Retinal pigment epithelial cell (primary cell): ENCODE results near the gene AFTPH.
A peak's percentile ranks its signal among the peaks of the same experiment; 100 is the strongest.

ENCODE experiments used
- DNase-seq: peaks from one replicate; pipeline ENCODE4 v3.0.0-alpha.2; 2010; ENCODE audit warnings: low read depth
- H3K4me3 ChIP-seq: 2 replicates; pipeline ENCODE4 v1.5.1; 2011; ENCODE audit warnings: mild to moderate bottlenecking, low read length, control low read depth, moderate library complexity
- TF ChIP-seq, protein P1 (sequence below): conservative IDR thresholded peaks from 2 replicates; pipeline ENCODE4 v1.5.1; 2011; ENCODE audit warnings: low read depth, low read length, control low read depth, inconsistent platforms

AFTPH gene

DNA sequence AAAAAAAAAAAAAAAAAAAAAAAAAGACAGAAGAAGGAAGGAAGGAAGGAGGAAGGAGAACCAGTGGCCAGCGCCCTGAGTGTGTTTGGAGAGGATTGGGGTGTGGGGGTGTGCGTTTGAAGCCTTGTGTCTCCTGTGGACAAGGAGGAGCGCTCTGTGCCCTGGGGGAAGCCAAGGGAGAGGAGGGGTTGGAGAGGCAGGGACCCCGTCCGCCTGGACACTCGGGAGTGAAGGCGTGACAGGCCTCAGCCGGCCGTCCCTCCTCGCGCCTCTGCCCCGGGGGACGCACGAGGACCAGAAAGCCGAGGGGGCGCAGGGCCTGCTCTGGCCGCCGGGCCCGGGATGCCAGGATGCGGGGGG is 84.7 kb downstream of the AFTPH start:
- DNase-seq, result no peak

DNA sequence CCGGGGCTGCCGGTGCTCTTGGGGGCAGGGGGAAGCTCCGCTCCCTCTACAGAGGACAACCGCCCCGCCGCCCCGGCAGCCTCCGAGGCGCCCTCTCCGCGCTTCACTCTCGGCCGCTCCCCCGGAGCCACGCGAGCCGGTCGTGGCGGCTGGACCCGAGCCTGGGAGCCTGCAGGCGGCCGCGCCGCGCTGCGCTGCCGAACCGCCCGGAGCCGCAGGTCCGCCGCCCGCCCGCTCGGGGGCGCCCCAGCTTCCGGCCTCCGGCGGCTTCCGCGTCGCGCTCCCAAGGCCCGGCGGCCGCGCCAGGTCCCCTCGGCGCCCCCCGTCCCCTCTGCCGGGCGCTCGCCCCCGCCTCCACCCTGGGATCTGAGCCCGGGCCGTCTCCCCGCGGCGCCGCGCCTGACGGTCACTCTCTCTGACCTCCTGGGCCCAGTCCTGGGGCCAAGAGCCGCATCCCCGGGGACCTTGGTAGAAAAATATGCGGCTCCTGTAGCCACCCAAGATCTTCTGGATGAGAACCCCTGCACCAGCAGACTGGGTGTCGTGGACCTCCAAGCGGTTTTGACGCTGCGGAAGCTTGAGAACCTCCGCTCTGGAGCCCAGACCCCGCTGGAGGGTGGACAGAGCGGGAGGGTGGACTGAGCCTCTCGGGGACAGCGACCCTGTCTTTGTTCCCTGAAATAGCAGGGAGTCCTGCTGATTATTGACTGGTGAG is 85.3 kb downstream of the AFTPH start:
- TF ChIP-seq, protein P1, sequence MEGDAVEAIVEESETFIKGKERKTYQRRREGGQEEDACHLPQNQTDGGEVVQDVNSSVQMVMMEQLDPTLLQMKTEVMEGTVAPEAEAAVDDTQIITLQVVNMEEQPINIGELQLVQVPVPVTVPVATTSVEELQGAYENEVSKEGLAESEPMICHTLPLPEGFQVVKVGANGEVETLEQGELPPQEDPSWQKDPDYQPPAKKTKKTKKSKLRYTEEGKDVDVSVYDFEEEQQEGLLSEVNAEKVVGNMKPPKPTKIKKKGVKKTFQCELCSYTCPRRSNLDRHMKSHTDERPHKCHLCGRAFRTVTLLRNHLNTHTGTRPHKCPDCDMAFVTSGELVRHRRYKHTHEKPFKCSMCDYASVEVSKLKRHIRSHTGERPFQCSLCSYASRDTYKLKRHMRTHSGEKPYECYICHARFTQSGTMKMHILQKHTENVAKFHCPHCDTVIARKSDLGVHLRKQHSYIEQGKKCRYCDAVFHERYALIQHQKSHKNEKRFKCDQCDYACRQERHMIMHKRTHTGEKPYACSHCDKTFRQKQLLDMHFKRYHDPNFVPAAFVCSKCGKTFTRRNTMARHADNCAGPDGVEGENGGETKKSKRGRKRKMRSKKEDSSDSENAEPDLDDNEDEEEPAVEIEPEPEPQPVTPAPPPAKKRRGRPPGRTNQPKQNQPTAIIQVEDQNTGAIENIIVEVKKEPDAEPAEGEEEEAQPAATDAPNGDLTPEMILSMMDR, result peak; percentile 20
- no peak for DNase-seq
- H3K4me3 ChIP-seq, result peak overlapping the region; percentile 54

More for the DNA sequence above, 84.7 kb downstream of the AFTPH start:
- peak overlapping the region; percentile 19 for H3K4me3 ChIP-seq
- TF ChIP-seq, protein P1, result no peak

DNA sequence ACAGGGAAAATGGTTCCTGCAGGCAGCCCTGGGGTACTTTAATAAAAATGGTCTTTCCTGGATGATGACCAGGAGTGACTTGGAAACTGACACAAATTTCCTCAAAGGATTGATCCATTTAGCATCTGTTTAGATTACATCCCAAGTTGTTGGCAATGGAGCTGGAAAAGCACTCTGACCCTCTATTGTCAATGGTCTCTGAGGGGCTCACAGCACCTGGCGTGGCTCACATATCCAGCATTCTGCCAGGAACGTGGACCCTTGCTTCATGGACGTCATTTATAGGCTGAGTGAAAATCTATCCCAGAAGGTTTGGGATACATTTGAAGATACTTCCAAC is 85.8 kb downstream of the AFTPH start:
- DNase-seq, result no peak
- peak overlapping the region; percentile 54 for H3K4me3 ChIP-seq
- TF ChIP-seq, protein P1, result no peak

DNA sequence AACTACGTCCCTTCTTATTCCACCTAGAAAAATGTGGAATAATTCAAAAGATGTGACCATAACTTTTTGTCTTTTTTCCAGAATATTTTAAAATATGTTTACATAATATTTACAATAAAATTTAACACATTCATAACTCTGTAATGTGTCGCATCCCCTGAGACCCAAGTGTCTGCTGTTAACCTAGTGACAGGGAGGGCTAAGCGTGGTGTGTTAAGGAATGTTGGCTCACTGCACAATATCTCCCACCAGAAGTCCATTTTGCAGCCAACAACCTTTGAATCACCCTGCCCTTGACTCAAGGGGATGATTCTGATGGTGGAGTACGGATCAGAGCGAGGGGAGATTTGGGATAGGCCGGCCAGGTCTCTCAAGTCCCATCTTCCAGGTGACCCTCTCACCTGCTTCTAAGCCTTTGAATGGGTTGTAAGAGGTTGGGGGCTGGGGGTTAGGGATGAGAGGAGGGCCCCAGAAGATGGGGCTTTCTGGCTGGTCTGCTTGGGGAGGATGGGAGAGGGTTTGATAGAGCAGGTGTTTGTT is 86.3 kb downstream of the AFTPH start:
- no peak for DNase-seq
- TF ChIP-seq, protein P1, result no peak
- no peak overlapping the region for H3K4me3 ChIP-seq

DNA sequence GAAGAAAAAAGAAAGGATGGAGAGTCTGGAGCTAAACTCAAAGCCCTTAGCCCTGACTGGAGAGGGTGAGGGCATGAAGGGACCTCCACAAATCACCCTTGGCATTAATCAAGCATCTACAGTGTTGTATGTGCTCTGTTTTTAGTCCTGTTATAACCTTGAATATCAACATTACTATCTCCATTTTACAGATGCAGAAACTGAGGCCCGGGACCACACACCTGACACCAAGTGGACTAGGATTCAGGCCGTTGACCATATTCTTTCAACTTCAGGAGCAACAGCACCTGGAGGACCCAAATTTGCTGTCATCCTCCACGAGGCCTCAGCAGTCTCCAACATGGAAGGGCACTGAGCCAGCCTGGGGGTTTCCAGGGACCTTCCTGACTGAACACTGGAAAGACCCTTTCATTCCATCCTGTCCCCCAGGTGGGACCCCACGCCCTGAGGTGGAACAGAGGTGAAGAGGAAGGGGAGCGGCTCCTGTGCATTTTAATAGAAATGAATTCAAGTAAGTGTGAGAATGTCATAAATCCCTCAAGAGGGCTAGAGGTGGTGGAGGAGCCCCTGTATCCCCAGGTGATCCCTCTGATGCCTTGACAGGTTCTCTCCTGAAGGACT is 88.6 kb downstream of the AFTPH start:
- no peak overlapping the region for H3K4me3 ChIP-seq
- TF ChIP-seq, protein P1, result no peak
- DNase-seq, result no peak

DNA sequence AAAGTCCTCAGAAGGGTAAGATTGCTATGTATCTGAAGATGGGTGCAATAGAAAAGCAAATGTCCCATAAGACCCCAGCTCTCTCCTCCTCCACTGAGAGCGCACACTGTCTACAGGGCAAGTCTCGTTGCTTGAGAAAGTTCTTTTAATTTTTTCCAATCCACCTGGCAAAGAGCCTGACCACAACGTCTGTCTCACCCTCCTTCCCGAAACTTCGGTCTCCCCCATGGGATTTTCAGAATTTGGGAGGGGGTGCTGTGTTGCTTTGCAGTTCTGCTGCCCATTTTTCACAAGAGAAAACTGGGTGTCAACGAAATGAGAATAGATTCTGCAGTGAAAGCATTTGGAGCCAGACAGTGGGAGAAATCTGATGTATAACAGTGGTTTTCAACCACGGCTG is 89.1 kb downstream of the AFTPH start:
- DNase-seq, result no peak
- no peak overlapping the region for H3K4me3 ChIP-seq
- TF ChIP-seq, protein P1, result no peak
